ENCODE measurements around the gene DUSP3.

The DUSP3 gene

GRCh38 chr17:43758086-43758485 lies 20.7 kb downstream of the DUSP3 start:
- H2AFZ ChIP-seq (ENCODE audit: low read length, unreplicated experiment) = no peak overlapping the region
- no peak overlapping the region for H3K4me3 ChIP-seq (ENCODE audit: low read depth, low read length)
- H3K79me2 ChIP-seq (ENCODE audit: control insufficient read depth, insufficient read depth, low read length, unreplicated experiment) = no peaks in the 10 kb centered on the region
- peaks cover 6% of the 10 kb centered on the region for H3K4me1 ChIP-seq (ENCODE audit: control insufficient read depth, insufficient read depth, low read length, unreplicated experiment)
- peaks cover 32% of the 10 kb centered on the region for H3K27me3 ChIP-seq (ENCODE audit: insufficient read depth, low read length)
- H3K36me3 ChIP-seq (ENCODE audit: insufficient read depth, low read length) = no peaks in the 10 kb centered on the region
- H3K27ac ChIP-seq (ENCODE audit: low read depth, low read length) = no peak overlapping the region

- H3K4me3 ChIP-seq (ENCODE audit: low read depth, low read length) = no peak overlapping the region
- no peak overlapping the region for H2AFZ ChIP-seq (ENCODE audit: low read length, unreplicated experiment)
- H3K4me1 ChIP-seq (ENCODE audit: control insufficient read depth, insufficient read depth, low read length, unreplicated experiment) = peaks cover 6% of the 10 kb centered on the region
- no peak overlapping the region for H3K27ac ChIP-seq (ENCODE audit: low read depth, low read length)
- H3K27me3 ChIP-seq (ENCODE audit: insufficient read depth, low read length) = peaks cover 32% of the 10 kb centered on the region
- no peaks in the 10 kb centered on the region for H3K79me2 ChIP-seq (ENCODE audit: control insufficient read depth, insufficient read depth, low read length, unreplicated experiment)
- H3K36me3 ChIP-seq (ENCODE audit: insufficient read depth, low read length) = no peaks in the 10 kb centered on the region
These were observed 21.6 kb downstream of the DUSP3 start for GRCh38 chr17:43757171-43757660.

- Histone ChIP-seq H3K4me3 (ENCODE audit: low read depth, low read length) (no peak overlapping the region), H3K79me2 (ENCODE audit: control insufficient read depth, insufficient read depth, low read length, unreplicated experiment) (no peaks in the 10 kb centered on the region), H3K27ac (ENCODE audit: low read depth, low read length) (no peak overlapping the region), H3K27me3 (ENCODE audit: insufficient read depth, low read length) (peaks cover 32% of the 10 kb centered on the region), H3K36me3 (ENCODE audit: insufficient read depth, low read length) (no peaks in the 10 kb centered on the region), H2AFZ (ENCODE audit: low read length, unreplicated experiment) (no peak overlapping the region), H3K4me1 (ENCODE audit: control insufficient read depth, insufficient read depth, low read length, unreplicated experiment) (peaks cover 6% of the 10 kb centered on the region)
These were observed 22.6 kb downstream of the DUSP3 start for GRCh38 chr17:43756201-43756600.

GRCh38 chr17:43755389-43755875 lies 23.3 kb downstream of the DUSP3 start:
- Histone ChIP-seq H3K4me3 (ENCODE audit: low read depth, low read length) (peak overlapping the region; percentile 75), H2AFZ (ENCODE audit: low read length, unreplicated experiment) (peak overlapping the region; percentile 31), H3K79me2 (ENCODE audit: control insufficient read depth, insufficient read depth, low read length, unreplicated experiment) (no peaks in the 10 kb centered on the region), H3K4me1 (ENCODE audit: control insufficient read depth, insufficient read depth, low read length, unreplicated experiment) (peaks cover 6% of the 10 kb centered on the region), H3K27me3 (ENCODE audit: insufficient read depth, low read length) (peaks cover 32% of the 10 kb centered on the region), H3K27ac (ENCODE audit: low read depth, low read length) (no peak overlapping the region), H3K36me3 (ENCODE audit: insufficient read depth, low read length) (no peaks in the 10 kb centered on the region)

GRCh38 chr17:43754947-43755346 lies 23.8 kb downstream of the DUSP3 start:
- H3K27me3 ChIP-seq (ENCODE audit: insufficient read depth, low read length) = peaks cover 32% of the 10 kb centered on the region
- H3K79me2 ChIP-seq (ENCODE audit: control insufficient read depth, insufficient read depth, low read length, unreplicated experiment) = no peaks in the 10 kb centered on the region
- peak overlapping the region; percentile 75 for H3K4me3 ChIP-seq (ENCODE audit: low read depth, low read length)
- H3K36me3 ChIP-seq (ENCODE audit: insufficient read depth, low read length) = no peaks in the 10 kb centered on the region
- no peak overlapping the region for H3K27ac ChIP-seq (ENCODE audit: low read depth, low read length)
- peaks cover 7% of the 10 kb centered on the region for H3K4me1 ChIP-seq (ENCODE audit: control insufficient read depth, insufficient read depth, low read length, unreplicated experiment)
- H2AFZ ChIP-seq (ENCODE audit: low read length, unreplicated experiment) = peak overlapping the region; percentile 31

GRCh38 chr17:43753493-43754129 lies 25.2 kb downstream of the DUSP3 start:
- Histone ChIP-seq H3K27ac (ENCODE audit: low read depth, low read length) (no peak overlapping the region), H3K4me3 (ENCODE audit: low read depth, low read length) (no peak overlapping the region), H3K27me3 (ENCODE audit: insufficient read depth, low read length) (peaks cover 31% of the 10 kb centered on the region), H2AFZ (ENCODE audit: low read length, unreplicated experiment) (no peak overlapping the region), H3K36me3 (ENCODE audit: insufficient read depth, low read length) (no peaks in the 10 kb centered on the region), H3K79me2 (ENCODE audit: control insufficient read depth, insufficient read depth, low read length, unreplicated experiment) (no peaks in the 10 kb centered on the region), H3K4me1 (ENCODE audit: control insufficient read depth, insufficient read depth, low read length, unreplicated experiment) (peaks cover 14% of the 10 kb centered on the region)

GRCh38 chr17:43750153-43750552 lies 28.6 kb downstream of the DUSP3 start:
- Histone ChIP-seq H2AFZ (ENCODE audit: low read length, unreplicated experiment) (no peak overlapping the region), H3K27ac (ENCODE audit: low read depth, low read length) (no peak overlapping the region), H3K4me3 (ENCODE audit: low read depth, low read length) (no peak overlapping the region), H3K4me1 (ENCODE audit: control insufficient read depth, insufficient read depth, low read length, unreplicated experiment) (peaks cover 24% of the 10 kb centered on the region), H3K36me3 (ENCODE audit: insufficient read depth, low read length) (no peaks in the 10 kb centered on the region), H3K79me2 (ENCODE audit: control insufficient read depth, insufficient read depth, low read length, unreplicated experiment) (no peaks in the 10 kb centered on the region), H3K27me3 (ENCODE audit: insufficient read depth, low read length) (0 out of 2 replicates have a peak, but pooled peaks cover under 1% of the 10 kb centered on the region)

- no peak overlapping the region for H3K4me3 ChIP-seq (ENCODE audit: low read depth, low read length)
- no peaks in the 10 kb centered on the region for H3K79me2 ChIP-seq (ENCODE audit: control insufficient read depth, insufficient read depth, low read length, unreplicated experiment)
- H3K27me3 ChIP-seq (ENCODE audit: insufficient read depth, low read length) = no peaks in the 10 kb centered on the region
- H2AFZ ChIP-seq (ENCODE audit: low read length, unreplicated experiment) = no peak overlapping the region
- no peak overlapping the region for H3K27ac ChIP-seq (ENCODE audit: low read depth, low read length)
- H3K4me1 ChIP-seq (ENCODE audit: control insufficient read depth, insufficient read depth, low read length, unreplicated experiment) = peaks cover 29% of the 10 kb centered on the region
- H3K36me3 ChIP-seq (ENCODE audit: insufficient read depth, low read length) = no peaks in the 10 kb centered on the region
These were observed 33.2 kb downstream of the DUSP3 start for GRCh38 chr17:43745541-43745940.

- Histone ChIP-seq H3K36me3 (ENCODE audit: insufficient read depth, low read length) (no peaks in the 10 kb centered on the region), H3K4me3 (ENCODE audit: low read depth, low read length) (no peak overlapping the region), H3K79me2 (ENCODE audit: control insufficient read depth, insufficient read depth, low read length, unreplicated experiment) (no peaks in the 10 kb centered on the region), H3K27ac (ENCODE audit: low read depth, low read length) (no peak overlapping the region), H2AFZ (ENCODE audit: low read length, unreplicated experiment) (no peak overlapping the region), H3K4me1 (ENCODE audit: control insufficient read depth, insufficient read depth, low read length, unreplicated experiment) (peaks cover 34% of the 10 kb centered on the region), H3K27me3 (ENCODE audit: insufficient read depth, low read length) (no peaks in the 10 kb centered on the region)
These were observed 37.1 kb downstream of the DUSP3 start for GRCh38 chr17:43741636-43742035.

- H3K4me3 ChIP-seq (ENCODE audit: low read depth, low read length) = no peak overlapping the region
- H3K36me3 ChIP-seq (ENCODE audit: insufficient read depth, low read length) = no peaks in the 10 kb centered on the region
- H3K4me1 ChIP-seq (ENCODE audit: control insufficient read depth, insufficient read depth, low read length, unreplicated experiment) = peaks cover 27% of the 10 kb centered on the region
- H3K27me3 ChIP-seq (ENCODE audit: insufficient read depth, low read length) = no peaks in the 10 kb centered on the region
- peak overlapping the region; percentile 17 for H2AFZ ChIP-seq (ENCODE audit: low read length, unreplicated experiment)
- no peaks in the 10 kb centered on the region for H3K79me2 ChIP-seq (ENCODE audit: control insufficient read depth, insufficient read depth, low read length, unreplicated experiment)
- peak overlapping the region; percentile 33 for H3K27ac ChIP-seq (ENCODE audit: low read depth, low read length)
These were observed 38.2 kb downstream of the DUSP3 start for GRCh38 chr17:43740541-43740940.

- no peaks in the 10 kb centered on the region for H3K27me3 ChIP-seq (ENCODE audit: insufficient read depth, low read length)
- H3K4me3 ChIP-seq (ENCODE audit: low read depth, low read length) = no peak overlapping the region
- peaks cover 40% of the 10 kb centered on the region for H3K4me1 ChIP-seq (ENCODE audit: control insufficient read depth, insufficient read depth, low read length, unreplicated experiment)
- H3K79me2 ChIP-seq (ENCODE audit: control insufficient read depth, insufficient read depth, low read length, unreplicated experiment) = no peaks in the 10 kb centered on the region
- H3K36me3 ChIP-seq (ENCODE audit: insufficient read depth, low read length) = no peaks in the 10 kb centered on the region
- H3K27ac ChIP-seq (ENCODE audit: low read depth, low read length) = no peak overlapping the region
- no peak overlapping the region for H2AFZ ChIP-seq (ENCODE audit: low read length, unreplicated experiment)
These were observed 41.1 kb downstream of the DUSP3 start for GRCh38 chr17:43737722-43738121.
